GM12865 (cell line): ENCODE measurements around the gene AQP2.
A peak's percentile ranks its signal among the peaks of the same experiment; 100 is the strongest.

ENCODE experiments used
- DNase-seq: peaks from one replicate; pipeline ENCODE4 v3.0.0; 2010; ENCODE audit warnings: low read depth
- H3K4me3 ChIP-seq: 2 replicates; pipeline ENCODE4 v1.5.1; 2011; ENCODE audit warnings: mild to moderate bottlenecking, low read depth, low read length, control low read depth
- CTCF ChIP-seq: IDR thresholded peaks from 2 replicates; pipeline ENCODE4 v1.5.1; 2011; ENCODE audit warnings: low read length, control low read depth, low read depth, inconsistent platforms; ENCODE audit not compliant: insufficient read depth; ENCODE audit errors: missing control alignments

Gene AQP2

DNA sequence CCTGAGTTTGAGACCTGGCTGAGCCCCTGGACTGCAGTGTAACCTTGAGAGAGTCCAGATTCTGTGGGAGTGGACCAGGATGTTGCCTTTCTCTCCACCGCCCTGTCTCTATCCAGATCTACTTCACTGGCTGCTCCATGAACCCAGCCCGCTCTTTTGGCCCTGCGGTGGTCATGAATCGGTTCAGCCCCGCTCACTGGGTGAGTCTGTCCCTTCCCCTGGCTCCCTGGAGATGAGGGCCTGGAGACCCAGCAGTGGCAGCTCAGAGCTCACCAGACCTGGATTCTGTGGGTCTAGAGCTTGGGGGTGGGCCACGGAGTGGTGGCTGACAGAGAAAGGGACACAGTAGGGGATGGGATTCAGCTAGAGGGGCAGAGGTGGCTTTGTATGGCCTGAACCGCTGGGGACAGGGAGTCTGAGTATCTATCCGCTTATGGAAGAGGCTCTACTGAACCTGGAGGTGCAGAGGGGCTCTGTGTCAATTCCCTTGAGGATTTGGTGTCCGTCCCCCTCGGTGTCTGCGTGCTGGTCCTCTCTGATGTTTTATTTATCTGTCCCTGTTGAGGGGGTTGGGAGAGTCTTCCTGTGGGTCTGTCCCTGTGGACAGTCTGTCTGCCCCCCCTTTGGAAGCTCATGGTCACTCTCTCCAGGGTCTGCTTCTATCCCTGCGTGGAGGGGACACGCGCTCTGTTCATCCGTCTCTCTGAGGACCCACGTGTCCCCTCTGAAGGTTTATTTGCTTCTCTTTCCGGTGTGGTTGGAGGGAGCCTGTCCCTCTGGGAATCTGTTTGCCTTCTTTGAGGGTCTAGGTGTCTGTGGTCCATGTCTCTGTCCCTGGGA is 13.7 kb downstream of the AQP2 start:
- H3K4me3 ChIP-seq: no peak overlapping the region
- no peak for TF ChIP-seq CTCF
- no peak for DNase-seq

- TF ChIP-seq CTCF: no peak
- DNase-seq: no peak
- no peak overlapping the region for H3K4me3 ChIP-seq
Measured at GRCh38 chr12:49964849-49965624, 14.5 kb downstream of the AQP2 start.

GRCh38 chr12:49965836-49966235 is 15.3 kb downstream of the AQP2 start:
- H3K4me3 ChIP-seq: no peak overlapping the region
- TF ChIP-seq CTCF: no peak
- no peak for DNase-seq

- TF ChIP-seq CTCF: no peak
- H3K4me3 ChIP-seq: no peak overlapping the region
- DNase-seq: no peak
Measured at GRCh38 chr12:49966511-49967041, 16.0 kb downstream of the AQP2 start.

- peak; percentile 92 for DNase-seq
- TF ChIP-seq CTCF: peak; percentile 95
- peak overlapping the region; percentile 7; the same call in 1 of the 2 replicates for H3K4me3 ChIP-seq
Measured at GRCh38 chr12:49967042-49967776, 16.7 kb downstream of the AQP2 start.

DNA sequence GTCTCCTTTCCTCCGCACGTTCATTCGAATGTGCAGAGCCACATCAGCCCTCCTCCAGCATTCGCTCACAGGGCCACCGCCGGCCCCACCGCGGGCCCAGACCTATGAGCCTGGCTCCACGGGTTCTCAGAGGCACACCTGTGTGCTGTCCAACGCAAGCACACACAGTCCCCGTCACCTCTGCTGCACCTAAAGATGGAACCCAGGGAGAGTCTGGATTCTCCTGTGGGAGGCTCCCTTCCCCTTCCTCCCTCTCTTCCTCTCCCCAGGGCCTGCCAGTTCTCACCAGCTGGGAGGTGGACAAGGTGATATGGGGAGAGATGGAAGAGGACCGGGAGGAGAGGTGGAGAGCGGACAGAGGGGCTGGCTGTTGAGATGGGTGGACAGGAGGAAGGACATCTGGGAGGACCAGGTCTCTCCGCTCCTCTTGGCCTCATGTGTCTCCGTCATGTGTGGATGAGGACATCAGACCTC is 17.3 kb downstream of the AQP2 start:
- H3K4me3 ChIP-seq: no peak overlapping the region

More for the DNA sequence above, 17.3 kb downstream of the AQP2 start:
- no peak for DNase-seq
- TF ChIP-seq CTCF: no peak
